H9 (cell line): ENCODE results near the gene SLC36A2. TPM values are rescaled to one million over a fixed set of nuclear protein-coding genes. Genes with fewer than 3 reads are reported as not detected.

Source experiments
- DNase-seq: peaks from one replicate; pipeline ENCODE4 v3.0.0-alpha.2; 2017
- H2AFZ ChIP-seq: one replicate; pipeline ENCODE4 v1.6.1; 2013; ENCODE audit warnings: mild to moderate bottlenecking, low read length, control low read depth, moderate library complexity
- H2AK5ac ChIP-seq: 2 replicates; pipeline ENCODE4 v1.6.1; 2013; ENCODE audit warnings: low read length, control low read depth, mixed read lengths; ENCODE audit not compliant: insufficient read length
- H2BK120ac ChIP-seq: one replicate; pipeline ENCODE4 v1.6.1; 2013; ENCODE audit warnings: low read depth, mild to moderate bottlenecking, low read length, control low read depth, inconsistent platforms; ENCODE audit not compliant: poor library complexity, severe bottlenecking
- H2BK12ac ChIP-seq: 2 replicates; pipeline ENCODE4 v1.6.1; 2013; ENCODE audit warnings: low read length, control low read depth, mixed read lengths, low read depth; ENCODE audit not compliant: insufficient read length
- H2BK15ac ChIP-seq: 2 replicates; pipeline ENCODE4 v1.6.1; 2013; ENCODE audit warnings: low read depth, low read length, control low read depth
- H2BK20ac ChIP-seq: one replicate; pipeline ENCODE4 v1.6.1; 2013; ENCODE audit warnings: low read depth, mild to moderate bottlenecking, low read length, control low read depth, inconsistent platforms; ENCODE audit not compliant: poor library complexity, severe bottlenecking
- H2BK5ac ChIP-seq: 2 replicates; pipeline ENCODE4 v1.6.1; 2013; ENCODE audit warnings: low read length, control low read depth, mixed read lengths; ENCODE audit not compliant: insufficient read length
- H3K14ac ChIP-seq: 2 replicates; pipeline ENCODE4 v1.6.1; 2013; ENCODE audit warnings: low read length, control low read depth; ENCODE audit not compliant: insufficient read depth
- H3K18ac ChIP-seq: 2 replicates; pipeline ENCODE4 v1.6.1; 2013; ENCODE audit warnings: low read depth, mild to moderate bottlenecking, mixed read lengths, low read length, control low read depth; ENCODE audit not compliant: insufficient read length
- H3K23ac ChIP-seq: 2 replicates; pipeline ENCODE4 v1.6.1; 2013; ENCODE audit warnings: low read length, control low read depth, mixed read lengths, low read depth; ENCODE audit not compliant: insufficient read length
- H3K23me2 ChIP-seq: 2 replicates; pipeline ENCODE4 v1.6.1; 2013; ENCODE audit warnings: low read depth, mild to moderate bottlenecking, mixed read lengths, low read length, control low read depth; ENCODE audit not compliant: insufficient read length, poor library complexity, severe bottlenecking
- H3K27ac ChIP-seq: 2 replicates; pipeline ENCODE4 v1.5.1; 2013; ENCODE audit warnings: low read length, control low read depth, mixed read lengths, low read depth; ENCODE audit not compliant: insufficient read length
- H3K27me3 ChIP-seq: 2 replicates; pipeline ENCODE4 v1.6.1; 2013; ENCODE audit warnings: low read length, control low read depth, inconsistent platforms; ENCODE audit not compliant: insufficient read depth
- H3K4ac ChIP-seq: 2 replicates; pipeline ENCODE4 v1.6.1; 2013; ENCODE audit warnings: low read depth, mild to moderate bottlenecking, control low read depth, inconsistent platforms, low read length, moderate library complexity
- H3K4me1 ChIP-seq: 2 replicates; pipeline ENCODE4 v1.6.1; 2013; ENCODE audit warnings: low read length, control low read depth, inconsistent platforms; ENCODE audit not compliant: insufficient read depth
- H3K4me2 ChIP-seq: 2 replicates; pipeline ENCODE4 v1.6.1; 2013; ENCODE audit warnings: low read length, control low read depth, mixed read lengths; ENCODE audit not compliant: insufficient read length, insufficient read depth
- H3K56ac ChIP-seq: 2 replicates; pipeline ENCODE4 v1.6.1; 2013; ENCODE audit warnings: low read depth, mild to moderate bottlenecking, mixed read lengths, low read length, control low read depth; ENCODE audit not compliant: insufficient read length
- H3K79me1 ChIP-seq: 2 replicates; pipeline ENCODE4 v1.6.1; 2013; ENCODE audit warnings: low read depth, mild to moderate bottlenecking, moderate library complexity, low read length, control low read depth, inconsistent platforms; ENCODE audit not compliant: insufficient read depth, poor library complexity, severe bottlenecking
- H3K79me2 ChIP-seq: 2 replicates; pipeline ENCODE4 v1.6.1; 2013; ENCODE audit warnings: low read length, control low read depth, inconsistent platforms; ENCODE audit not compliant: insufficient read depth
- H3K9ac ChIP-seq: 2 replicates; pipeline ENCODE4 v1.6.1; 2013; ENCODE audit warnings: low read length, control low read depth, mixed read lengths; ENCODE audit not compliant: insufficient read length; ENCODE audit errors: extremely low read depth
- H3K9me3 ChIP-seq: one replicate; pipeline ENCODE4 v1.6.1; 2013; ENCODE audit warnings: low read depth, low read length, inconsistent platforms; ENCODE audit not compliant: control insufficient read depth
- H3T11ph ChIP-seq: one replicate; pipeline ENCODE4 v1.6.1; 2013; ENCODE audit warnings: mild to moderate bottlenecking, low read length, control low read depth, inconsistent platforms
- H4K20me1 ChIP-seq: one replicate; pipeline ENCODE4 v1.6.1; 2013; ENCODE audit not compliant: control insufficient read depth, insufficient read length, insufficient read depth
- H4K5ac ChIP-seq: 2 replicates; pipeline ENCODE4 v1.6.1; 2013; ENCODE audit warnings: low read depth, mild to moderate bottlenecking, mixed read lengths, low read length, control low read depth; ENCODE audit not compliant: insufficient read length
- H4K8ac ChIP-seq: replicated peaks from 2 replicates; pipeline ENCODE4 v1.6.1; 2013; ENCODE audit warnings: low read length, control low read depth, mixed read lengths, low read depth; ENCODE audit not compliant: insufficient read length
- H4K91ac ChIP-seq: 2 replicates; pipeline ENCODE4 v1.6.1; 2013; ENCODE audit warnings: low read depth, mild to moderate bottlenecking, moderate library complexity, mixed read lengths, low read length, control low read depth; ENCODE audit not compliant: insufficient read length
- H3K27ac Mint-ChIP-seq, 3 experiments: 2 replicates in 2 of 3; 3 replicates in 1 of 3; pipeline ENCODE4 v1.8.0; 2020 to 2021; ENCODE audit warnings: mixed read lengths in 3 of 3, mild to moderate bottlenecking in 1 of 3, moderate library complexity in 1 of 3
- H3K27me3 Mint-ChIP-seq: 2 replicates; pipeline ENCODE4 v1.8.0; 2021; ENCODE audit warnings: low read depth, mild to moderate bottlenecking, moderate library complexity, mixed read lengths
- H3K36me3 Mint-ChIP-seq, 3 experiments: 2 replicates in 2 of 3; 3 replicates in 1 of 3; pipeline ENCODE4 v1.8.0; 2020 to 2021; ENCODE audit warnings: low read depth in 3 of 3, mixed read lengths in 3 of 3; ENCODE audit not compliant: insufficient read depth in 1 of 3
- H3K4me1 Mint-ChIP-seq, 2 experiments: 2 replicates each; pipeline ENCODE4 v1.8.0; 2020; ENCODE audit warnings: mixed read lengths in 2 of 2
- H3K4me3 Mint-ChIP-seq, 2 experiments: 2 replicates in 1 of 2; 3 replicates in 1 of 2; pipeline ENCODE4 v1.8.0; 2020 to 2021; ENCODE audit warnings: mild to moderate bottlenecking in 2 of 2, mixed read lengths in 2 of 2, moderate library complexity in 1 of 2
- H3K9me3 Mint-ChIP-seq, 2 experiments: 2 replicates in 1 of 2; 3 replicates in 1 of 2; pipeline ENCODE4 v1.8.0; 2020; ENCODE audit warnings: mild to moderate bottlenecking in 2 of 2, mixed read lengths in 2 of 2, moderate library complexity in 1 of 2
- CTCF ChIP-seq: fragments of 200-600 bp; sonication (generic); conservative IDR thresholded peaks from 3 replicates; pipeline ENCODE4 v1.8.0; 2021; ENCODE audit warnings: antibody characterized with exemption, mild to moderate bottlenecking
- WGBS: extraction: QIAGEN DNeasy Blood & Tissue Kit; methylation state at CpG from one replicate; pipeline ENCODE4 v1.1.7; 2013; ENCODE audit warnings: missing lambda C conversion rate, low lambda C conversion rate, mixed read lengths; ENCODE audit not compliant: insufficient read length; ENCODE audit errors: extremely low coverage; 5-methylcytosine and 5-hydroxymethylcytosine counted together
- total RNA-seq: library from RNA; stranded (reverse); gene quantifications from 2 replicates; pipeline ENCODE4 v1.2.1, GENCODE V29; 2021

The SLC36A2 gene
- total RNA-seq, 1 experiment from 2014 or later = 0.15 TPM

DNA sequence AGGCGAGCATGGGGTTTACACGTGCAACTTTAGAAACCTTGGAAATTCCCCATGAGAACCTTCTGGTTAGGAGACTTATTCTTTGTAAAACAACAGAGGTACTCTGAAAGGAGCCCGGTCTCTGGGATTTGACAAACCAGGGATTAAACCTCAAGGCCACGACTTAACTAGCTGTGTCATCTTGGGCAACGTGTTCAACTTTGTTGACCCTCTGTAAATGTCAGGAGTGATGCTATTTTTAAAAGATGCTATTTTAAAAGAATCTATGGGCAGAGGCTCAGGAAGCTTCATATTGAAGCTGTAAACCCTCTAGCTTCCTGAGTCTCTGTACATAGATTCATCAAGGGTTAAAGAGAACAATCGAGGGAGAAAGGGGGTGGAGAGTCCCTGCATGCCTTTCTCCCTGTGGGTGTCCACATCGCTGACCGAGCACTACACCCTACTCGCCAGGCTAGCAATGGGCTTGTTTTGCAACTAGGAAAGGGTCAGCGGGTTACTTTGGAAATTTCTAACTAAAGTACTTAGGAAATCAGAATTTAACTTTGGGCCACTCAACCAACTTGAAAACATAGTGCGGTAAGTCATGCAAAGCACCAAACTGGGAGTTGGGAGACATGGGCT is 2.1 kb downstream of the SLC36A2 start:
- Histone ChIP-seq H4K20me1 (no peaks in the 10 kb centered on the region), H2BK15ac (no peak overlapping the region), H2AK5ac (no peak overlapping the region), H4K5ac (no peak overlapping the region), H3K4me1 (peaks cover 3% of the 10 kb centered on the region; the same call in 1 of the 2 replicates), H2AFZ (no peak overlapping the region), H4K91ac (no peak overlapping the region), H3K56ac (no peak overlapping the region), H3K27me3 (no peaks in the 10 kb centered on the region; the same call in 1 of the 2 replicates), H3K9ac (no peak overlapping the region), H2BK20ac (no peak overlapping the region), H3K23me2 (no peaks in the 10 kb centered on the region), H2BK5ac (no peak overlapping the region), H3K27ac (no peak overlapping the region), H3K4ac (no peak overlapping the region), H3K14ac (no peak overlapping the region), H3K79me1 (no peaks in the 10 kb centered on the region), H3T11ph (no peak overlapping the region), H3K9me3 (no peaks in the 10 kb centered on the region), H2BK12ac (no peak overlapping the region), H4K8ac (no peak overlapping the region), H3K79me2 (no peaks in the 10 kb centered on the region), H3K18ac (no peak overlapping the region), H3K4me2 (no peak overlapping the region), H2BK120ac (no peak overlapping the region), H3K23ac (no peak overlapping the region)
- Mint-ChIP-seq H3K4me1 (peaks cover 48 to 57% of the 10 kb centered on the region in 2 experiments), H3K27me3 (peaks cover 90% of the 10 kb centered on the region), H3K36me3 (no peaks in the 10 kb centered on the region), H3K27ac (no peak overlapping the region), H3K4me3 (peak overlapping the region in 1 of 2 experiments; percentile 55; a peak in 1 of 5 replicates), H3K9me3 (no peaks in the 10 kb centered on the region)
- TF ChIP-seq CTCF = no peak
- no CpG with 5 or more reads among the region's 11 CpGs for WGBS
- no peak for DNase-seq
